KMS-11 (cell line): ENCODE data around the gene VPS37B.

Source experiments
- H2AFZ ChIP-seq: fragments of 200-600 bp; sonication (generic); 2 replicates; pipeline ENCODE4 v1.6.1; 2016; ENCODE audit warnings: antibody characterized with exemption, mixed run types, low read depth
- H3K27ac ChIP-seq: fragments of 200-600 bp; sonication (generic); 2 replicates; pipeline ENCODE4 v1.6.1; 2016; ENCODE audit warnings: mild to moderate bottlenecking, mixed run types
- H3K27me3 ChIP-seq: fragments of 200-600 bp; sonication (generic); 2 replicates; pipeline ENCODE4 v1.6.1; 2017; ENCODE audit warnings: mild to moderate bottlenecking, low read depth, mixed run types, moderate library complexity; ENCODE audit not compliant: insufficient read depth
- H3K36me3 ChIP-seq: fragments of 200-600 bp; sonication (generic); 2 replicates; pipeline ENCODE4 v1.6.1; 2017; ENCODE audit warnings: mild to moderate bottlenecking, mixed run types; ENCODE audit not compliant: insufficient read depth
- H3K4me1 ChIP-seq: fragments of 200-600 bp; sonication (generic); 2 replicates; pipeline ENCODE4 v1.6.1; 2016; ENCODE audit warnings: mild to moderate bottlenecking, low read depth, mixed run types; ENCODE audit not compliant: poor library complexity, severe bottlenecking
- H3K4me2 ChIP-seq: fragments of 200-600 bp; sonication (generic); 2 replicates; pipeline ENCODE4 v1.7.0; 2016; ENCODE audit warnings: mild to moderate bottlenecking, mixed run types
- H3K4me3 ChIP-seq: fragments of 200-600 bp; sonication (generic); IDR thresholded peaks from 2 replicates; pipeline ENCODE4 v1.6.1; 2017; ENCODE audit warnings: low read depth, low read length, mixed read lengths; ENCODE audit not compliant: insufficient read depth
- H3K79me2 ChIP-seq: fragments of 200-600 bp; sonication (generic); 2 replicates; pipeline ENCODE4 v1.6.1; 2016; ENCODE audit warnings: low read depth, mixed run types; ENCODE audit not compliant: insufficient read depth
- H3K9ac ChIP-seq: fragments of 200-600 bp; sonication (generic); 2 replicates; pipeline ENCODE4 v1.6.1; 2016; ENCODE audit warnings: mild to moderate bottlenecking, mixed run types
- H4K20me1 ChIP-seq: fragments of 200-600 bp; sonication (generic); 2 replicates; pipeline ENCODE4 v1.6.1; 2016; ENCODE audit warnings: mild to moderate bottlenecking, mixed run types; ENCODE audit not compliant: insufficient read depth
- TF ChIP-seq, protein P1 (sequence below): fragments of 200-600 bp; sonication (generic); conservative IDR thresholded peaks from 2 replicates; pipeline ENCODE4 v1.6.1; 2017; ENCODE audit warnings: low read depth, mild to moderate bottlenecking, antibody characterized with exemption, low read length, moderate library complexity, mixed read lengths

The VPS37B gene

DNA sequence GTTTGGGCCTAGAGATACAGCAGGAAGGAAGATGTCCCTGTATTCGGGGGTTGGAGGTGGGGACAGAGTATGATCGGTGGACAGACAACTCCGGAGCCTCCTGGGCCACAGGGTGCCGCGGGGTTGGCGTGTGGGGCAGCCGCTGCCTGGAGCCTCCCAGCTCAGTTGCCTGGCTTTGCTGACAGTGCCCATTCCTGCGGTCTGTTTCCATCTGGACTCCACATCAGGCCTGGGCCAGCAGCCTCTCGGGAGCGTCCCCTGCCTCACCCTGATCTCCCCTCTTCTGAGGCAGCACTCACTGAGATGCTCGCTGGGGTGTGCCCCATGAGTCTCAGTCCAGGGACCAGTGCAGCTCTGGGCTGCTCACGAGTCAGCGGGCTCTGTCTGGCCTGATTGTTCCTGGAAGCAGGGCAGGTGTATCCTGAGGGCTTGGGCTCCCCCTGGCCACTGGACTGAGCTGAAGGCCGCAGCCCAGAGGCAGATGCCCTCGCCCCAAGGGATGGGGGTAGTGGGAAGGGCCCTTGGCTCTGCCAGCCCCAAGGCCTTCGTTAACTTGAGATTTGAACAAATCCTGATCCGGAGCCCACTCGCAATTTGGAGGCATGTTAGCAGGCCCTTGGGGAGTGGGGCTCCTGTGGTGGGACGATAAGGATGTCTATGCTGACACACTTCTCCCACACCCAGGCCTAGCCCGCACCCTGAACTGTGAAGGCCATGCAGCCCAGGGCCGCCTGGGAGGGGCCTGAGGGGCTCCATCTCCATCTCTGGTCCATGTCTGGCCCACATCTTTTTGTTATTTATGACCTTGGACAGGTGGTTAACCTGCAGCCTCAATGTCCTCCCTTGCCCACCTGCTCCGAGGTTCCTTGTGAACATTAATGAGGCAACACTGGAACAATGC is 53.2 kb downstream of the VPS37B start:
- Histone ChIP-seq H2AFZ (no peak overlapping the region), H3K4me2 (no peak overlapping the region), H3K4me1 (no peaks in the 10 kb centered on the region)

DNA sequence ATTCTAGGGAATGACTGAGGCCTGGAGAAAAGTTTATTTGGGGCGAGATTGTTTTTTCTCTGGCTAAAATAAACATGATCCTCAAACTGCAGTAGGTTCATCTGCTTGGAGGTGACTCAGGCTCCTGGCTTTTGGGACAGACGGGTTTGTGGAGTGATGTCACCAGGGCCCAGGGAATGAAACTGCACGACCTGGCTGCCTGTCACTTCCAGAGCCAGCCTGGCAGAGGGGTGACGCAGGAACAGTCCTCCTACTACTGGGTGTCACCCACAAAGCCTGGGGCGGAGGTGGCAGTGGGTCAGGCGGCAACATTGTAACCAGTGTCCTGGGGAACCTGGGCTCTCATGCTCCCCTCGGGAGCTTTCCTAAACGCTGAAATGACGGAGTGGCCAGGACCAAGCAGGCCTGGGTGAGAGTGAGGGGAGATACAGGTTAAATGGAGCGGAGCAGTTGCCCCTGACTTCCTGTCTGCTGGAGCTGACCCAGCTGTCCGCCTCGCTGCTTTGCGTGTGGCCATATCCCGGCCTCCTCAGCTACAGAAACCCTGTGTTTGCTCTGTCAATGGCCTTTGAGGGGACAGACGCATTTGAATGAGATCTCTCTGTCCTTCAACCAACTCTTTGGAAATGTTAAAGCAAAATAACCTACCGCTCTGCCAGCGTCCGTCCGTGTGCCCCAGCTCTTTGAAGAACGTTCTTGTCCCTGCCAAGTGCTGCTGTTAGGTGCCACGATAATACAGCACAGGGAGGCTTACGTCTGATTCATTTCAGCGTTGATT is 54.2 kb downstream of the VPS37B start:
- no peak overlapping the region for H2AFZ ChIP-seq
- H3K9ac ChIP-seq = no peak overlapping the region
- H3K36me3 ChIP-seq = no peaks in the 10 kb centered on the region
- no peak overlapping the region for H3K4me2 ChIP-seq
- no peak overlapping the region for H3K27ac ChIP-seq
- no peaks in the 10 kb centered on the region for H4K20me1 ChIP-seq
- TF ChIP-seq, protein P1, sequence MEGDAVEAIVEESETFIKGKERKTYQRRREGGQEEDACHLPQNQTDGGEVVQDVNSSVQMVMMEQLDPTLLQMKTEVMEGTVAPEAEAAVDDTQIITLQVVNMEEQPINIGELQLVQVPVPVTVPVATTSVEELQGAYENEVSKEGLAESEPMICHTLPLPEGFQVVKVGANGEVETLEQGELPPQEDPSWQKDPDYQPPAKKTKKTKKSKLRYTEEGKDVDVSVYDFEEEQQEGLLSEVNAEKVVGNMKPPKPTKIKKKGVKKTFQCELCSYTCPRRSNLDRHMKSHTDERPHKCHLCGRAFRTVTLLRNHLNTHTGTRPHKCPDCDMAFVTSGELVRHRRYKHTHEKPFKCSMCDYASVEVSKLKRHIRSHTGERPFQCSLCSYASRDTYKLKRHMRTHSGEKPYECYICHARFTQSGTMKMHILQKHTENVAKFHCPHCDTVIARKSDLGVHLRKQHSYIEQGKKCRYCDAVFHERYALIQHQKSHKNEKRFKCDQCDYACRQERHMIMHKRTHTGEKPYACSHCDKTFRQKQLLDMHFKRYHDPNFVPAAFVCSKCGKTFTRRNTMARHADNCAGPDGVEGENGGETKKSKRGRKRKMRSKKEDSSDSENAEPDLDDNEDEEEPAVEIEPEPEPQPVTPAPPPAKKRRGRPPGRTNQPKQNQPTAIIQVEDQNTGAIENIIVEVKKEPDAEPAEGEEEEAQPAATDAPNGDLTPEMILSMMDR = no peak
- H3K27me3 ChIP-seq = no peaks in the 10 kb centered on the region
- H3K4me3 ChIP-seq = no peak overlapping the region
- no peaks in the 10 kb centered on the region for H3K79me2 ChIP-seq
- peaks cover 7% of the 10 kb centered on the region for H3K4me1 ChIP-seq

More for the DNA sequence above, 53.2 kb downstream of the VPS37B start:
- Histone ChIP-seq H3K36me3 (no peaks in the 10 kb centered on the region), H3K79me2 (no peaks in the 10 kb centered on the region), H3K9ac (no peak overlapping the region), H3K4me3 (no peak overlapping the region), H3K27ac (no peak overlapping the region), H4K20me1 (no peaks in the 10 kb centered on the region), H3K27me3 (no peaks in the 10 kb centered on the region)
- TF ChIP-seq, protein P1 = no peak

DNA sequence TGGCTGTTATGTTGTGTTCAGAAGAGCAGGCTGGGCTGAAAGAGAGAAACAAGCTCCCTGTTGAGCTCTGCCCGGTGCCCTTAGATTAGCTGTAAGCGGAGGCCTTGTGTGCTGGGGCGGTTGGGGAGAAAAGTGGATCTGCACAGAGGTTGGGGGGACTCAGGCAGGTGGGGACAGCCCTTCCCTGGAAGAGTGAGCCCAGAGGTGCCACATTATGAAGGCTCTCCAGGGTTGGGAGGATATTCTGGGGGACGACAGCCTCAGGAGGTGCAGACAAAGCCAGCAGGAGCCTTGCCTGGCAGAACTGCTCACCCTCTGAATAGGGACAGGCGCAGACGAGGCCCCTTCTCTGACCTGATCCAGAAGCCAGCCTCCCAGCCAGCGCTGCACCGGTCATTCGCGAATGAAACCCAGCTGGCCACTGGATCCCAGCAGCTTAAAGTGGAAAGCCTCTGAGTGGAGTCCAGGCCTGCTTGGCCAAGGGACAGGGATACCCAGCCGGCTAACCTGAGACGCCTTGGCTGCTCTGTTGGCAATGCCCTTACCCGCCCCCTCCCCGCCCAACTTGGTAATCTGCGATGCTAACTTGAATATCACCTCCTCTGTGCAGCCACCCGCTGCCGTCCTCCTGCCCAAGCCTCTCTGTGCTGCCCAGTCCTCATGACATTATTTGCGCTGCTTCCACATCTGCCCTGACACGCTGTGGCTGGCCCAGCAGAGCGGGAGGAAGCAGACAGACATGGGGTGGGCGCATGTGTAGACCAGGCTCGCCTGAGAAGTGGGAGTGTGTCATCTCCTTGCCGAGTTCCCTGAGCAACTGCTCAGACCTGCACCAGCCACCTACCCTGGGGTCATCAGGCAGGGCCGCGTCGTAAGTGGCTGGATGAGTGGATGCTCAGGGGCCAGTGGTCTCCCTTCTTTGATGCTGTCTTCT is 55.1 kb downstream of the VPS37B start:
- no peaks in the 10 kb centered on the region for H3K79me2 ChIP-seq
- H2AFZ ChIP-seq = no peak overlapping the region
- peaks cover 10% of the 10 kb centered on the region for H3K4me1 ChIP-seq
- no peak overlapping the region for H3K9ac ChIP-seq
- H3K27ac ChIP-seq = no peak overlapping the region
- no peak overlapping the region for H3K4me2 ChIP-seq
- no peaks in the 10 kb centered on the region for H3K36me3 ChIP-seq
- H3K27me3 ChIP-seq = no peaks in the 10 kb centered on the region
- TF ChIP-seq, protein P1 = no peak
- H4K20me1 ChIP-seq = no peaks in the 10 kb centered on the region
- no peak overlapping the region for H3K4me3 ChIP-seq

DNA sequence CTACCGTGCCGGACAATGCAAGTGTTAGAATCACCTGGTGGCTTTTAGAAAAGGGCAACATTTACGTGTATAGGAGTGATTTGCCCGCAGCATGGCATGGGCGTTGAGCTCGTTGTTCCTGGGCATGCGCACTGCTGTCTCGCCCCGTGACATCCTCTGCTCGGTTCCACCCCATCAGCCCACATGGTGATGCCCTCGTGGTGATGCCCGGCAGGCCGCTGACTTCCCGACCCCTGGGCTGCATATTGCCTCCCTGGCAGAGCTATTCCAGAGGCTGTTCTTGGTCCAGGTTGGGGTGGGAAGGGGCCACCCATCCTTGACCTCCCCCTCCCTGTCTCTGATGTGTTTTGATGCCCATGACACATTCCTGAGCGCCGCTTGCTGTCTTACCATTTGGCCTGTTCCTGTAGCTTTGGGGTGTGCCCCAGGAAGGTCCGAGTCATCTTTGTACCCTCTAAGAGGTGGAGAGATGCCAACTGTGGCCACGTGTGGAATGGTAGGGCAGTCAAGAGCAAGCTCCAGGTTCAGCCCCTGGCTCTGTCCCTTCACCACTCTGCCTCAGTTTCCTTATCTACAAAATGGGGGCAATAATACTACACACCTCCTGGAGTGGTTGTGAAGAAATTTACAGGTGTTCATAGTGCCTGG is 55.9 kb downstream of the VPS37B start:
- no peak overlapping the region for H3K9ac ChIP-seq
- no peaks in the 10 kb centered on the region for H4K20me1 ChIP-seq
- no peak overlapping the region for H2AFZ ChIP-seq
- H3K4me1 ChIP-seq = peaks cover 10% of the 10 kb centered on the region
- no peak overlapping the region for H3K4me3 ChIP-seq
- H3K36me3 ChIP-seq = no peaks in the 10 kb centered on the region
- TF ChIP-seq, protein P1 = no peak
- no peak overlapping the region for H3K27ac ChIP-seq
- no peak overlapping the region for H3K4me2 ChIP-seq
- no peaks in the 10 kb centered on the region for H3K27me3 ChIP-seq
- H3K79me2 ChIP-seq = no peaks in the 10 kb centered on the region
